Activated naive CD4-positive, alpha-beta T cell treated with anti-CD3 and anti-CD28 coated beads, Interleukin-2, amount 10 ng/mL, durations not matched to agents 7 days and 5 days (primary cell): ENCODE results near the gene NPDC1.

Source experiments
- CTCF ChIA-PET: fragments of 350-600 bp; sonication (Branson Sonifier 250); formaldehyde crosslinking; loops from one replicate; lab custom pipeline; 2021; ENCODE audit warnings: antibody characterized with exemption; lab: Charles Lee
- DNase-seq: peaks from one replicate; pipeline ENCODE4 v3.0.0-alpha.2; 2020
- H3K27ac Mint-ChIP-seq: one replicate; pipeline ENCODE4 v1.8.0; 2021; ENCODE audit warnings: mild to moderate bottlenecking, moderate library complexity, mixed read lengths
- H3K27me3 Mint-ChIP-seq: one replicate; pipeline ENCODE4 v1.8.0; 2021; ENCODE audit warnings: mild to moderate bottlenecking, mixed read lengths
- H3K36me3 Mint-ChIP-seq: one replicate; pipeline ENCODE4 v1.8.0; 2021; ENCODE audit warnings: mixed read lengths
- H3K4me1 Mint-ChIP-seq: one replicate; pipeline ENCODE4 v1.8.0; 2021; ENCODE audit warnings: mixed read lengths
- H3K4me3 Mint-ChIP-seq: one replicate; pipeline ENCODE4 v1.8.0; 2021; ENCODE audit warnings: mild to moderate bottlenecking, moderate library complexity, mixed read lengths
- H3K9me3 Mint-ChIP-seq: one replicate; pipeline ENCODE4 v1.8.0; 2021; ENCODE audit warnings: mixed read lengths

The NPDC1 gene, protein sequence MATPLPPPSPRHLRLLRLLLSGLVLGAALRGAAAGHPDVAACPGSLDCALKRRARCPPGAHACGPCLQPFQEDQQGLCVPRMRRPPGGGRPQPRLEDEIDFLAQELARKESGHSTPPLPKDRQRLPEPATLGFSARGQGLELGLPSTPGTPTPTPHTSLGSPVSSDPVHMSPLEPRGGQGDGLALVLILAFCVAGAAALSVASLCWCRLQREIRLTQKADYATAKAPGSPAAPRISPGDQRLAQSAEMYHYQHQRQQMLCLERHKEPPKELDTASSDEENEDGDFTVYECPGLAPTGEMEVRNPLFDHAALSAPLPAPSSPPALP

DNA sequence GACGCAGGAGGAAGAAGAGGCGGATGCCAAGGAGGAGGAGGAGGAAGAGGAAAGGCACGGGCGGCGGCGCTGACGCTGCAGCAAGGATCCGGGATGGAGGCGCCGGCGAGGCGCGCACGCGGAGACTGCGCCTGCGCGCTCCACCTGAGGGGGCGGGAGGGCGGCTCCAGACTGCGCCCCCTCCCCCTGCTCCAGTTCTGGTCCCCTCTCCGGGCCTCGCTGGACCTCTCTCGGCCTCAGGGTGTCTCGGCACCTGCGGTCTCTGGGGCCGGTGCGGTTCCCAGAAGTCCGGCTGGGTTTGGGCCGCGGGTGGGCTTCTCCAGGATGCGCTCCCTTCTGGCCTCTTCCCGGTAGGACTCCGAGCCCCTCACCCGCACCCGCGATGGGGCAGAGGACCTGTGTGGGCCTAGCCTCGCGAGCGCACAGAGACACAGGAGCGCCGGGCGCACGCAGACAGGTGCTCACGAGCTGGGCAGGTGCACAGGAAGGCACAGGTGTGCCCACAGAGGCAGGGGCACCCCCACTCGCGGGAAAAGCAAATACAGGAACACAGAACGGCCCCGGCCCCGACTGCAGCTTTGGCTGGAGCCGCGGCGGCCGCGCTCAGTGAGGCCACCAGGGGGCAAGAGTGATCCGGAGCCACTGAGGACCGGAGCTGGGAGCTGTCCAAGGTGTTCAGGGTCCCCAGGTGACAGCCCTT lies at the start of gene NPDC1:
Gene NPDC1 (minus strand): TSS at position 90 of the 700 bp plus-strand sequence. CDS start 188 bp downstream, outside the sequence.
- DNase-seq, result peak; percentile 92
- Mint-ChIP-seq H3K27ac (peak within 1 kb of the TSS; percentile 68), H3K27me3 (peaks cover 86% of the 10 kb centered on the region), H3K4me1 (peaks cover 35% of the 10 kb centered on the region), H3K4me3 (peak within 1 kb of the TSS; percentile 75), H3K9me3 (no peaks in the 10 kb centered on the region), H3K36me3 (no peaks in the 10 kb centered on the region)
- CTCF ChIA-PET, result interaction anchor here (0.7 to 5.4 kb wide), 25 partner anchors 9 to 266 kb away, joined by 3 to 103 read pairs (median 4); partner anchors contain the start of genes AJM1, CYSRT1, FUT7 and GRIN1

DNA sequence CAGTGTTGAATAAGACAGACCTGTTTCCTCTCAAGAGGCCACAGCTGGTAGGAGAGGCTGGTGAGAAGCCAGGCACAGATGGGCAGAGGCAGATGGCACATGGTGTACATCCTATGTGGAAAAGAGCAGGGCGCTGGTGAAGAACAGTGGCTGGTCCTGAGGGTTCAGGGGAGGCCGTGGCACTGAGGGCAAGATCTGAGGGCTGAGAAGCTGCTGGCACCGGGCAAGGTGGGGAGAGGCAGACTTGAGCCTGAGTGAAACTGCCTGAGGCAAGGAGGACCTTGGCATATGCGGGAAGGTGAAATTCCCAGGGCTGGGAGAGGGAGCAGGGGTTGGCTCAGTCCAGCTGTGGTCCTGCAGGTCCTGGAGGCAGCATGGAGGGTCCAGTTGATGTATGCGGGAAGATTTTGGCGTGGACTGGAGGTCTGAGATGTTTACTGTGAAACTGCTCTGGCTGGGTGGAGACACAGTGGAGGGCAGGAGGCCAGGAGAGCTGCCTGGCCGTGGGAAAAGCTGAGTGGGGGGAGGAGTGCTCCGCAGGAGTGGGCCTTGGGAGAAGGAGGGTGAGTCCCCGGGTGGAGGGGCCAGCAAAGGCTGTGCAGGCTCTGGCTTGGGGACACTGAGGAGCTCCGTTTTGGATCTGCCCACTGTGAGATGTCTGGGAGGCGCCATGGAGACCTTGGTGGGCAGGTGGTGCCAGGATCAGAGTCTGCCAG lies 43.4 kb upstream of the NPDC1 start:
- no peak for DNase-seq
- CTCF ChIA-PET, result interaction anchor here (0.8 to 3.6 kb wide), 2 partner anchors 21 to 147 kb away, joined by 4 to 13 read pairs; no protein-coding TSS in a partner anchor
- peaks cover 44% of the 10 kb centered on the region for H3K4me1 Mint-ChIP-seq
- no peaks in the 10 kb centered on the region for H3K9me3 Mint-ChIP-seq
- H3K27me3 Mint-ChIP-seq, result no peaks in the 10 kb centered on the region
- no peak overlapping the region for H3K4me3 Mint-ChIP-seq
- no peak overlapping the region for H3K27ac Mint-ChIP-seq
- peaks cover 27% of the 10 kb centered on the region for H3K36me3 Mint-ChIP-seq

DNA sequence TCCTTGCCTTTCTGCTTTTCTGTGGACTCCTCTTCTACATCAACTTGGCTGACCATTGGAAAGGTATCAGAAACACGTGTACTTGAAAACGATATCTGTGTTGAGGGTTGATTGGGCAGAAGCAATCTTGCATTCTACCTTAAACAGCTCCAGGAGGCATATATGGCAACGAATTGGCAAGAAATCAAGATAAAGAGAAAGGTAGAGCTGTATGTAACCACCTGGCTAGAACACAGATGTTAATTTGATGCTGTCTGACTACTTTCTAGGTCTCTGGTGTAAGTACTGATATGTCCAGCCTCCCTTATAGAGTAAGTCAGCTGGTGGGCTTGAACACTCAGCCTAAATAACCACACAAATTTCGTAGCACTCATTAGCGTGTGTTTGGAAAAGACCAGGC lies 42.1 kb upstream of the NPDC1 start:
- CTCF ChIA-PET, result interaction anchor here (0.6 to 3.1 kb wide), 3 partner anchors 19 to 550 kb away, joined by 3 to 11 read pairs (median 3); partner anchors contain the start of gene NPDC1
- Mint-ChIP-seq H3K27me3 (no peaks in the 10 kb centered on the region), H3K27ac (peak overlapping the region; percentile 92), H3K4me3 (peak overlapping the region; percentile 89), H3K36me3 (peaks cover 34% of the 10 kb centered on the region), H3K4me1 (peaks cover 44% of the 10 kb centered on the region), H3K9me3 (no peaks in the 10 kb centered on the region)
- DNase-seq, result no peak

DNA sequence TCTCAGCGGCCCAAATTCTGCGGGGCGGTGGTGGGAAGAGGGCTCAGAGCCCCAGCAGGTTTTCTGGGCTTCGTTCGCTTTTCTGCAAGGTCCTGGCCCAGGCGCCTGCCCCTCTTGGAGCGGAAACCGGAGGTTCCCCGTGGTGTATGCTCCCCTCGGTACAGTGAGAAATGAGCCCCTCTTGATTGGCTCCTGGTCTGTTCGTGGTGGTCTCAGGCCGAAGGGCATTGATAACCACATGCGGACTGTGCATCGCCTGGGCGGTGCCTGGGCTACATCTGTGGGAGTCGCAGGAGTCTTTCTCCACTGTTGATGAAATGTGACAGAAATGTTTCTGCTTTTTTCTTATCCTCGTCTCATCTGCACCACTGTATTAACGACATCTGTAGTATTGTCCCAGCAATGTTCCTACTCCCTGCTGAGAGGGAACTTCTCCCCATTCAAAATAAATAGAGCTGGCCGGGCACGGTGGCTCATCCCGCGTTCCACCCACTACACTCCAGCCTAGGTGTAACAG lies 41.5 kb upstream of the NPDC1 start:
- DNase-seq, result no peak
- H3K4me1 Mint-ChIP-seq, result peaks cover 44% of the 10 kb centered on the region

DNA sequence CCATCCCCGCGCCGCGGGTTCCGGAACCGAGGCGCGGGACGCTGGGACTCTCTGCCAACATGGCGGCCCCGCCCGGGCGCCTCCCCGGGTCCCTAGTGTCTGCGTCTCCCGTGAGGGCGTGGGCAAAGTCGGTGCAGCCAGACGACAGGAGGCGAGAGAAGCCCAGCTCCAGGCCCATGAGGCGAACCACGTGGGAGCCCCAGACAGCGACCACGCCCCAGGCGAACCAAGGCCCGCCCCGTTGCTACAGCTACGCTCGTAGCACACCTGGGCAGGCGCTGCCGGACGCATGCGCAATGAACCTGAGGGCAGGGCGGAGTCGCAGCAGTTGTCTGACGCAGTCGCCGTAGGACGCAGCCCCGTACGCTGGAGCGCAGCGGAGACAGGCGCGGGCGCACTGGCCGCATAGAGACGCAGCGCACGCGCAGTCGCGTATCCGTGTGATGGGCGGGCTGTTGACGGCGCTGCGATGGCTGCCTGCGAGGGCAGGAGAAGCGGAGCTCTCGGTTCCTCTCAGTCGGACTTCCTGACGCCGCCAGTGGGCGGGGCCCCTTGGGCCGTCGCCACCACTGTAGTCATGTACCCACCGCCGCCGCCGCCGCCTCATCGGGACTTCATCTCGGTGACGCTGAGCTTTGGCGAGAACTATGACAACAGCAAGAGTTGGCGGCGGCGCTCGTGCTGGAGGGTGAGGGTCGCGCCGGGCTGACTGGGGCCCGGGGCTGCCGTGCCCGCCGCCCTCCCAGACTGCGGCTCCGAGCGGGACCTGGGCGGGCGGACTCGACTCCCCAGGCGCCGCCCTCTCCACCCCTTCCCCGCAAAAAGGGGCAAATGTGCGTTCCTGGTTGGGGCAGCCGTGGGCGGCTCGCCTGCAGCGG lies 40.8 kb upstream of the NPDC1 start, which contains the start of gene MAN1B1:
Gene MAN1B1 (plus strand): TSS at position 455 of the 878 bp plus-strand sequence. CDS start 15 bp downstream, at position 470.
- peaks cover 35% of the 10 kb centered on the region for H3K36me3 Mint-ChIP-seq
- CTCF ChIA-PET, result interaction anchor here (0.7 to 3.1 kb wide), 10 partner anchors 9 to 57 kb away, joined by 3 to 11 read pairs (median 4); partner anchors contain the start of genes NPDC1, SAPCD2 and UAP1L1
- DNase-seq, result peak; percentile 100
- H3K27me3 Mint-ChIP-seq, result no peaks in the 10 kb centered on the region
- H3K9me3 Mint-ChIP-seq, result no peaks in the 10 kb centered on the region
- peak within 1 kb of the TSS; percentile 92 for H3K4me3 Mint-ChIP-seq
- H3K4me1 Mint-ChIP-seq, result peaks cover 44% of the 10 kb centered on the region
- H3K27ac Mint-ChIP-seq, result peak within 1 kb of the TSS; percentile 96

More for the DNA sequence above, 41.5 kb upstream of the NPDC1 start:
- no peaks in the 10 kb centered on the region for H3K27me3 Mint-ChIP-seq
- peaks cover 31% of the 10 kb centered on the region for H3K36me3 Mint-ChIP-seq
- H3K9me3 Mint-ChIP-seq, result no peaks in the 10 kb centered on the region
- CTCF ChIA-PET, result interaction anchor here (1.0 to 3.1 kb wide), 6 partner anchors 8 to 58 kb away, joined by 3 to 11 read pairs (median 8); partner anchors contain the start of gene NPDC1
- H3K27ac Mint-ChIP-seq, result peak overlapping the region; percentile 92
- peak overlapping the region; percentile 89 for H3K4me3 Mint-ChIP-seq

DNA sequence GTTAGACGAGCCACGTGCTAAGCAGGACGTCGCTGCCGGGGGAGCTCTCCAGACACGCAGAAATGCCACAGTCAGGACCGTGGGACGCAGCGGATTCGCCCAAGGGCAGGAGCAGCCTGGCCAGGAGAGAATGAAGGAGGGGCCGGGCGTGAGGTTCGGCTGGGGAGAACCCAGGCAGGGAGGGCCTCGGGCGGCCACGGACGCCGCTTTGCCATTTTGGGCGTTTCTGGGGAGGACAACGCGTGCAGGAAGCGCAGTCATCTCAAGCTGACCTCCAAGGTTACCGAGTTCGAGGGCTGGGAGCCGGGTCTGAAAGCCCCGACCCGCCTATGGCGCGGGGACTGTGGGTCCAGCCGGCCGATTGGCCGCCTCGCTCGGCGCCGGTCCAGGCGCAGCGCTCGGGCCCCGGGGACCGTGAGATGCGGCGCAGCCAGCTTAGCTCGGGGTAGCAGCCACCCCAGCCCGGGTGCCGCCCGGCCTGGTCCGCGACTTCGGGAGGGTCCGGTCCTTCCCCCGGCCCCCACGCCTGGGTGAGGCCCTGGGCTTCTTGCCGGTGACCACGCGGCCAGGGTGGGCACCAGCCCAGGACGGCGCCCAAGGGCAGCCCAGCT lies 40.0 kb upstream of the NPDC1 start:
- H3K4me3 Mint-ChIP-seq, result peak overlapping the region; percentile 92
- H3K27ac Mint-ChIP-seq, result peak overlapping the region; percentile 96
- peaks cover 41% of the 10 kb centered on the region for H3K4me1 Mint-ChIP-seq
- CTCF ChIA-PET, result interaction anchor here (0.7 to 3.1 kb wide), 8 partner anchors 8 to 57 kb away, joined by 3 to 11 read pairs (median 5); partner anchors contain the start of genes NPDC1 and UAP1L1
- no peaks in the 10 kb centered on the region for H3K27me3 Mint-ChIP-seq
- H3K36me3 Mint-ChIP-seq, result peaks cover 35% of the 10 kb centered on the region
- DNase-seq, result peak; percentile 53
- no peaks in the 10 kb centered on the region for H3K9me3 Mint-ChIP-seq

DNA sequence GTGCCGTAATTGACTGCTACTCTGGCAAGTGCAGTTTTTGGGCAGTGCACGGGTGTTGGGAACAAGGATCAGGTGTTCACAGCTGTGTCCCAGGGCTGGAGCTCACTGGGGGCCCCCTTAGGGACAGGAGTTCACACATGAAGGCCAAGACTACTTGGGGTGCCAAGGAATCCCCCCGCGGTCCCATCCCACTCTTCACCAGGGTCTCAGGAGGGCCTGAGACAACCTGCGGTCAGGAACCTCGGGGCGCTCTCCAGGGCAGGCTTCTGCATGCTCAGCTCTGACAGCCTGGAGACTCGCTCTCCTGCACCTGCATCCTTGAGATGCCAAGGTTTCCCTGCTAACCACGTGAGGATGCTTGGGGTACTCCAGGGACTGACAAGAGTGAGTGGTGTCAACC lies 38.5 kb upstream of the NPDC1 start:
- H3K9me3 Mint-ChIP-seq, result no peaks in the 10 kb centered on the region
- no peaks in the 10 kb centered on the region for H3K27me3 Mint-ChIP-seq
- H3K4me1 Mint-ChIP-seq, result peaks cover 41% of the 10 kb centered on the region
- H3K36me3 Mint-ChIP-seq, result peaks cover 33% of the 10 kb centered on the region
- no peak overlapping the region for H3K4me3 Mint-ChIP-seq
- DNase-seq, result no peak
- no peak overlapping the region for H3K27ac Mint-ChIP-seq
- CTCF ChIA-PET, result interaction anchor here (0.6 to 1.5 kb wide), 2 partner anchors 11 to 16 kb away, joined by 4 to 9 read pairs; no protein-coding TSS in a partner anchor

DNA sequence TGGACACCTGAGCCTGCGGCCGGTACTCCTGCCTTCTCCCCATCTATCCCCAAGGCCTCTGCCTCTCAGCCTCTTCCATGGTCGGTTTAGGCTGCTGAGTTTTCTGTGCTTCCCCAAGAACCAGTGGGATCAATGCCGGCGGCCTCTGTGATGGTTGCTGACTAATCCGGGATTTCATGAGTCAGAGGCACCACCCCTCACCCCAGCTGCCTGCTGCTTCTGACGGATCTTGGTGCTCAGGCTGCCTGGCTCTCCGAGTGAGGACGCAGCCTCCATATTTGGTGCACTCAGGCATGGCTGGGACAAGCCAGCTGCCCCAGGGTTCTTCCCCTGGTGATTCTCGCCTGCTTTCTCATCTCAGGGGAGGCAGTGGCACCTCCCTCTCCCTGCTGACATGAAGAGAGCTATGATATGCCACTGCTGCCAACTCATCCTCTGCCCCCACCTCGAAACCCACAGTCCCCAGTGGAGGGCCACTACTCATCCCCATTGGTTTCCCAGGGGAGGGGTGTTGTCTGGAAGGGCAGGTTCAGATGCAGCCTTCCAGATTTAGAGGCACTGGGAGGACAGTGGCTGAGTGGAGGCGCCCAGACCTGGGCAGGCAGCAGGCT lies 37.5 kb upstream of the NPDC1 start:
- no peak for DNase-seq
- CTCF ChIA-PET, result interaction anchor here (1.5 kb wide), 2 partner anchors 13 to 15 kb away, joined by 5 to 9 read pairs; partner anchors contain the start of gene SAPCD2
- no peak overlapping the region for H3K4me3 Mint-ChIP-seq

DNA sequence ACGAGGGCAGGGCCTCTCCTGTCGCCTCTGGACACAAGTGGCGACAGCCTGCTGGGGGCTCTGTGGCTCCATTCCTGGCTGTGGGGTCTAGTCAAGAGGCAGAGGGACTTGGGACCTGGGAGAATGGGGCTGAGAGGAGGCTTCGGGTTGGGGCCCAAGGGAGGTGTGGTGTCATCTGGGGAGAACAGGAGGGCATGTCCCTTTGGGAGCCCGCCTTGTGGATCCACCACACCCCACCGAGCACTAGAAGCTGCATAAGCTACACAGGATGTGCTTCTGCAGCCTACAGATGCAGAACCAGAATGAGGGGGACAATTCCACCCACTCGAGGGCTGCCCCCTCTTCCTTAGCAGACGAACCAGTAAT lies 36.9 kb upstream of the NPDC1 start:
- CTCF ChIA-PET, result interaction anchor here (1.5 kb wide), 1 partner anchor 13 kb away, joined by 5 read pairs; the partner anchor contains the start of gene SAPCD2
- Mint-ChIP-seq H3K4me3 (no peak overlapping the region), H3K9me3 (no peaks in the 10 kb centered on the region), H3K36me3 (peaks cover 31% of the 10 kb centered on the region), H3K27me3 (no peaks in the 10 kb centered on the region), H3K27ac (no peak overlapping the region), H3K4me1 (peaks cover 25% of the 10 kb centered on the region)
- no peak for DNase-seq

More for the DNA sequence above, 37.5 kb upstream of the NPDC1 start:
- peak overlapping the region; percentile 81 for H3K27ac Mint-ChIP-seq
- peaks cover 31% of the 10 kb centered on the region for H3K36me3 Mint-ChIP-seq
- no peaks in the 10 kb centered on the region for H3K27me3 Mint-ChIP-seq
- H3K9me3 Mint-ChIP-seq, result no peaks in the 10 kb centered on the region
- peaks cover 31% of the 10 kb centered on the region for H3K4me1 Mint-ChIP-seq

DNA sequence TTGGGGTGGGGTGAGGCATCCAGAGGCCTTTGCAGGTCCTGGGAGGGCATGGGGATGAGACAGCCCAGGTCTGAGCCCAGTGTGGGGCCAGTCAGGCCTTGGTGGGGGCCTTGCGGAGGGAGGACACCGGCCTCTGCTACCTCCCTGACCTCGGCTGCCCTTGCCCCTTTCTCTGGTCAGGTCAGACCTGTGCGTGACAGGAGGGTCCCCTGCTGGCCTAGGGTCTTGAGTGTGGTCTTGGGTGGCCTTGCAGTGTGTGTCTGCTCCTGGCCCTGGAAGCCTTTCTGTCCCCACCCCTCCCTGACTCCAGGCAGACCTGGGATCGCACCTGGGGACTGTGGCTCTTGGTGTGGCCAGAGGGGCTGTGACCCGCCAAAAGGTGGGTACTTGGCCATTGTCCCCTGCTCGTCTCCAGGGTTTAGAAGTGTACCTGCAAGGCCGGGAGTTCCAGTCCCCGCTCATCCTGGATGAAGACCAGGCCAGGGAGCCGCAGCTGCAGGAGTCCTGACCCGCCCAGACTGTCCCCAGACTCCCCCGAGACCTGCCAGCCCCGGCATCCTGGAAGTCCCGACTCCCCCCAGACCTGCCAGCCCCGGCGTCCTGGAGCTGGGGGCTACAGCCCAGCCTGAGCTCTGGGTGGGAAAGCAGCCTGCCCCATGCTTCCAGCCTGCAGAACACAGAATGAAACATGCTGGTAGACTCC lies 36.4 kb upstream of the NPDC1 start:
- CTCF ChIA-PET, result interaction anchor here (0.9 to 1.5 kb wide), 2 partner anchors 12 to 154 kb away, joined by 3 to 5 read pairs; partner anchors contain the start of gene SAPCD2
- Mint-ChIP-seq H3K4me3 (no peak overlapping the region), H3K27ac (no peak overlapping the region)

More for the DNA sequence above, 36.4 kb upstream of the NPDC1 start:
- Mint-ChIP-seq H3K36me3 (peaks cover 31% of the 10 kb centered on the region), H3K4me1 (peaks cover 20% of the 10 kb centered on the region), H3K27me3 (no peaks in the 10 kb centered on the region), H3K9me3 (no peaks in the 10 kb centered on the region)
- DNase-seq, result no peak
